MM.1S (cell line): Measurements from ENCODE around the gene SMYD4.

Experiments used
- DNase-seq: peaks from one replicate; pipeline ENCODE4 v3.0.0-alpha.2; 2015
- H2AFZ ChIP-seq: fragments of 300-600 bp; sonication (generic); 2 replicates; pipeline ENCODE4 v1.6.0; 2016; ENCODE audit warnings: antibody characterized with exemption, low read length
- H3F3A ChIP-seq: fragments of 300-600 bp; sonication (generic); 2 replicates; pipeline ENCODE4 v1.6.1; 2016; ENCODE audit warnings: mild to moderate bottlenecking, antibody characterized with exemption, low read length, moderate library complexity, mixed read lengths; ENCODE audit not compliant: insufficient read depth
- H3K27ac ChIP-seq: fragments of 300-600 bp; sonication (generic); 2 replicates; pipeline ENCODE4 v1.5.1; 2016; ENCODE audit warnings: mild to moderate bottlenecking, low read length
- H3K27me3 ChIP-seq: fragments of 300-600 bp; sonication (generic); replicated peaks from 2 replicates; pipeline ENCODE4 v1.6.0; 2016; ENCODE audit warnings: low read length; ENCODE audit not compliant: insufficient read depth
- H3K36me3 ChIP-seq: fragments of 300-600 bp; sonication (generic); replicated peaks from 2 replicates; pipeline ENCODE4 v1.6.1; 2016; ENCODE audit warnings: mild to moderate bottlenecking, low read length, mixed read lengths; ENCODE audit not compliant: insufficient read depth
- H3K4me1 ChIP-seq: fragments of 300-600 bp; sonication (generic); 2 replicates; pipeline ENCODE4 v1.6.1; 2016; ENCODE audit warnings: low read length, mixed read lengths
- H3K4me2 ChIP-seq: fragments of 300-600 bp; sonication (generic); 2 replicates; pipeline ENCODE4 v1.6.0; 2016; ENCODE audit warnings: low read depth, low read length
- H3K4me3 ChIP-seq: fragments of 300-600 bp; sonication (generic); 2 replicates; pipeline ENCODE4 v1.5.1; 2016; ENCODE audit warnings: low read length, mixed read lengths
- H3K79me2 ChIP-seq: fragments of 300-600 bp; sonication (generic); 2 replicates; pipeline ENCODE4 v1.6.1; 2016; ENCODE audit warnings: mixed run types, low read length, mixed read lengths
- H3K9ac ChIP-seq: fragments of 300-600 bp; sonication (generic); 2 replicates; pipeline ENCODE4 v1.6.1; 2016; ENCODE audit warnings: low read length, mixed read lengths
- H3K9me2 ChIP-seq: fragments of 300-600 bp; sonication (generic); replicated peaks from 2 replicates; pipeline ENCODE4 v1.6.1; 2016; ENCODE audit warnings: mild to moderate bottlenecking, low read length, mixed read lengths; ENCODE audit not compliant: insufficient read depth
- H3K9me3 ChIP-seq: fragments of 300-600 bp; sonication (generic); replicated peaks from 2 replicates; pipeline ENCODE4 v1.6.1; 2016; ENCODE audit warnings: mild to moderate bottlenecking, low read length, mixed read lengths; ENCODE audit not compliant: insufficient read depth
- H4K20me1 ChIP-seq: fragments of 300-600 bp; sonication (generic); 2 replicates; pipeline ENCODE4 v1.6.1; 2016; ENCODE audit warnings: mild to moderate bottlenecking, low read length, moderate library complexity, mixed read lengths; ENCODE audit not compliant: insufficient read depth
- CTCF ChIP-seq: fragments of 300-600 bp; sonication (generic); IDR thresholded peaks from 2 replicates; pipeline ENCODE4 v1.5.1; 2016; ENCODE audit warnings: antibody characterized with exemption, low read length, mixed read lengths
- EZH2 ChIP-seq: fragments of 300-600 bp; sonication (generic); optimal IDR thresholded peaks from 2 replicates; pipeline ENCODE3; 2017; ENCODE audit warnings: low read depth, mild to moderate bottlenecking, antibody characterized with exemption, low read length, mixed read lengths
- EZH2phosphoT487 ChIP-seq: fragments of 300-600 bp; sonication (generic); IDR thresholded peaks from 2 replicates; pipeline ENCODE4 v1.6.1; 2018; ENCODE audit warnings: antibody characterized with exemption, low read length

Gene SMYD4

GRCh38 chr17:1829592-1830257, at the start of gene SMYD4, which contains the start of gene RPA1:
TSS of gene SMYD4 (minus strand) at chr17:1829902. CDS start at chr17:1827994, 1,908 bp downstream.
TSS of gene RPA1 (plus strand) at chr17:1830005. CDS start at chr17:1830094, 89 bp downstream.
- no peaks in the 10 kb centered on the region for H3K27me3 ChIP-seq
- peaks cover 29% of the 10 kb centered on the region for H3K4me1 ChIP-seq
- H3K9me2 ChIP-seq = no peaks in the 10 kb centered on the region
- peak within 1 kb of the TSS; percentile 78 for H3K4me3 ChIP-seq
- H3K4me2 ChIP-seq = peak within 1 kb of the TSS; percentile 67
- H3K27ac ChIP-seq = peak within 1 kb of the TSS; percentile 55; the same call in 1 of the 2 replicates
- TF ChIP-seq CTCF (no peak), EZH2 (no peak), EZH2phosphoT487 (no peak)
- H3K9me3 ChIP-seq = no peaks in the 10 kb centered on the region
- peak within 1 kb of the TSS; percentile 88 for H2AFZ ChIP-seq
- peaks cover 49% of the 10 kb centered on the region for H3K79me2 ChIP-seq
- H3K9ac ChIP-seq = peak within 1 kb of the TSS; percentile 66
- H3K36me3 ChIP-seq = no peaks in the 10 kb centered on the region
- peaks cover 27% of the 10 kb centered on the region for H3F3A ChIP-seq
- peak; percentile 92 for DNase-seq
- peaks cover 12% of the 10 kb centered on the region for H4K20me1 ChIP-seq

GRCh38 chr17:1878419-1879121, 48.9 kb upstream of the SMYD4 start:
- Histone ChIP-seq H3K79me2 (no peaks in the 10 kb centered on the region), H3K36me3 (peaks cover 20% of the 10 kb centered on the region), H3K9ac (no peak overlapping the region), H2AFZ (no peak overlapping the region), H3K4me1 (no peaks in the 10 kb centered on the region), H4K20me1 (no peaks in the 10 kb centered on the region), H3K4me3 (no peak overlapping the region), H3K27me3 (no peaks in the 10 kb centered on the region), H3K27ac (no peak overlapping the region), H3F3A (no peaks in the 10 kb centered on the region), H3K9me3 (no peaks in the 10 kb centered on the region), H3K4me2 (no peak overlapping the region), H3K9me2 (no peaks in the 10 kb centered on the region)
- no peak for DNase-seq
- TF ChIP-seq CTCF = no peak
- TF ChIP-seq EZH2 = no peak

DNA sequence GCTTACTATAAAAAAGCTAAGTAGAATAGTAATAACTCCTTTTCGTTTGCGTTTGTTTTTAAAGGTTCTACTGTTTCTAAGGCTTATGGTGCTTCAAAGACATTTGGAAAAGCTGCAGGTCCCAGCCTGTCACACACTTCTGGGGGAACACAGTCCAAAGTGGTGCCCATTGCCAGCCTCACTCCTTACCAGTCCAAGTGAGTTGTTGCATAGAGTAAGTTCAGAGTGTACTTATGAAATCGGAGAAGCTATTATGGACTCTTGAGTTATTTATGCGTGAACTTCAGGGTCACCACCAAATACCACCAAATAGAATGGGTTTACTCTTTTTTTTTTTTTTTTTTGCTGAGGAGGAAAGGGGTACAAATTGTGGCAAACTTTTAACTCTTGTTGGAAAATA, 45.9 kb upstream of the SMYD4 start:
- Histone ChIP-seq H3K9ac (no peak overlapping the region), H3F3A (no peaks in the 10 kb centered on the region), H3K27me3 (no peaks in the 10 kb centered on the region), H3K9me2 (no peaks in the 10 kb centered on the region), H3K79me2 (no peaks in the 10 kb centered on the region; the same call in 1 of the 2 replicates), H3K27ac (no peak overlapping the region), H3K4me3 (no peak overlapping the region), H2AFZ (no peak overlapping the region), H3K9me3 (no peaks in the 10 kb centered on the region), H3K4me1 (no peaks in the 10 kb centered on the region), H3K4me2 (no peak overlapping the region), H3K36me3 (peaks cover 17% of the 10 kb centered on the region), H4K20me1 (no peaks in the 10 kb centered on the region)
- TF ChIP-seq EZH2phosphoT487 (no peak), CTCF (no peak), EZH2 (no peak)
- DNase-seq = no peak
